IPS-NIHi7 (cell line): ENCODE results near the gene KNDC1.
"Not testable (repeated sequence)": the region's sequence is repeated elsewhere in the genome, so short reads cannot be mapped to it uniquely, and the experiment has no call there.

ENCODE experiments used
- DNase-seq: peaks from one replicate; pipeline ENCODE4 v3.0.0; 2012; ENCODE audit warnings: mixed read lengths; ENCODE audit errors: extremely low spot score

Gene KNDC1, protein sequence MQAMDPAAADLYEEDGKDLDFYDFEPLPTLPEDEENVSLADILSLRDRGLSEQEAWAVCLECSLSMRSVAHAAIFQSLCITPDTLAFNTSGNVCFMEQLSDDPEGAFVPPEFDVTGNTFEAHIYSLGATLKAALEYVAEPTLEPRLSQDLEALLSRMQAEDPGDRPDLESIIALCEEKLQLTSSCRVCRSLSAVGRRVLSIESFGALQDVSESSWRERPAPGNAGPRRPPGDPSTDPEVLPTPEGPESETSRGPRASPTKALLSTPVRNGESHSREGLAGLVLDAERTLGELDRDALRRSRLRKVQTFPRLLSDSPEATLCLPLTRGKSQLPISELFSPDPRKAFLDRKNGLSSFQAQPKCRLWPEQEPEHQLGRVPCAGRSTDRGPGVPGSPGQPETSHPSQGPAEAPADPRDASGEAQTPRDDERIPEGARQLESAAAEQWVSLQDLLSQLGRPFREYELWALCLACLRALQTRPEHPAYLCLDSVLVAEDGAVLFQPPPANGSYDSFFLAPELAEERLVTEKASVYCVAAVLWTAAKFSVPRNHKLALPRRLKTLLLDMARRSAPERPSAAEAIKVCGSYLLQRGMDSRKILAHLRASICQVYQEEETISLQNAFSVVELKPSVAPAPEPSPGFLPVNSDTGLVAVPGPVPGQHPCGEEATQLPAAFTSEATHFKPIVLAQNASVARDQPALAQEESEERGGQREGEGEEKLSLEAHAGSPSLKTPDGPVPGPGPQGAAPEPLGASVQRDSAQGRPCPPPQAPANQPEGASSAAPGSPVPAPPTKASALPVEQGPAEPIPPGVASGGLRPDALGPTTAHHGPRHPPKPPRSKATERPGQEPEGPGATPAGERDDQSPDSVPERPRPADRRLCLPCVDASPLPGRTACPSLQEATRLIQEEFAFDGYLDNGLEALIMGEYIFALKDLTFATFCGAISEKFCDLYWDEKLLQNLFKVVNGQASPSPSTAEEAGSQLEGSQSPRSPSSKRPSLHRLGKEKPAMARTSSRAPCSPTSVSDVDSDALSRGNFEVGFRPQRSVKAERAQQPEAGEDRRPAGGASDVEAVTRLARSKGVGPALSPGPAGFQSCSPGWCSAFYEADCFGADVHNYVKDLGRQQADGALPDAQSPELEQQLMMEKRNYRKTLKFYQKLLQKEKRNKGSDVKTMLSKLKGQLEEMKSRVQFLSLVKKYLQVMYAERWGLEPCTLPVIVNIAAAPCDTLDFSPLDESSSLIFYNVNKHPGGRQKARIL (N-terminal part only)

DNA sequence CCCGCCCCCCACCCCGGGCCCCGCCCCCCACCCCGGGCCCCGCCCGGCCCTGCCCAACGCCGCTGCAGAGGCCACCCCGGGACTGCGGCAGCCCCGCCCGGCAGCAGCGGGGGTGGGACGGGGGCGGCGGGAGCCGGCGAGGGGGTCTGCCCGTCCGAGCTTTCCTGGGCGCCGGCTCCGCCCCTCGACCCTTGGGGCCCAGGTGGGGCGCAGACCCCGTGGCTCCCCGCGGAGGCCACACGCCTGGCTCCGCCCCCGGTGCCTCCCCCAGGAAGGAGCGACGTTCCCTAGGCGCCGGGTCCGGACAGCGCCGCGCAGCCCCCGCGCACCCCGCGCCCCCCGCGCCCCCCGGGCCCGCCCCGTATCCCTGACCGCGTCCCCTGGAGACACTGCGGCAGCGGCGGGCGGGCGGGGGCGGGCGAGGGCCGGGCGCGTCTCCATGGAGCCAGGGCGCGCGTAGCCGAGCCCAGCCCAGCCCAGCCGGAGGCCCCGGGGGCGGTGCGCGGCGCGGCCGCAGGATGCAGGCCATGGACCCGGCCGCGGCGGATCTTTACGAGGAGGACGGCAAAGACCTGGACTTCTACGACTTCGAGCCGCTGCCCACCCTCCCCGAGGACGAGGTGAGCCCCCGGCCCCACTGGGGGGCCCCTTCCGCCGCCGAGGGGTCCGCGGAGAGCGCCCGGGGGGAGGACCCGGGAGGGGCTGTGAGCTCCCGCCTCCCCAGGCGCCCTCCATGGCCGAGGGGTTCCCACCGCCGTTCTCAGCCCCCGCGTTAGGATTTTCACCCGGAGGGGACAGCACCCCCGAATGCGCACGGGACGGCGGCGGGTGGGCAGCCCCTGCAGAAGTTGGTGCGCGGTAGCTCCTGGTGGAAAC is at the start of gene KNDC1:
TSS of gene KNDC1 (plus strand) at position 270 of the 876 bp plus-strand sequence. CDS start at position 519, 249 bp downstream.
- peak; percentile 88 for DNase-seq

DNA sequence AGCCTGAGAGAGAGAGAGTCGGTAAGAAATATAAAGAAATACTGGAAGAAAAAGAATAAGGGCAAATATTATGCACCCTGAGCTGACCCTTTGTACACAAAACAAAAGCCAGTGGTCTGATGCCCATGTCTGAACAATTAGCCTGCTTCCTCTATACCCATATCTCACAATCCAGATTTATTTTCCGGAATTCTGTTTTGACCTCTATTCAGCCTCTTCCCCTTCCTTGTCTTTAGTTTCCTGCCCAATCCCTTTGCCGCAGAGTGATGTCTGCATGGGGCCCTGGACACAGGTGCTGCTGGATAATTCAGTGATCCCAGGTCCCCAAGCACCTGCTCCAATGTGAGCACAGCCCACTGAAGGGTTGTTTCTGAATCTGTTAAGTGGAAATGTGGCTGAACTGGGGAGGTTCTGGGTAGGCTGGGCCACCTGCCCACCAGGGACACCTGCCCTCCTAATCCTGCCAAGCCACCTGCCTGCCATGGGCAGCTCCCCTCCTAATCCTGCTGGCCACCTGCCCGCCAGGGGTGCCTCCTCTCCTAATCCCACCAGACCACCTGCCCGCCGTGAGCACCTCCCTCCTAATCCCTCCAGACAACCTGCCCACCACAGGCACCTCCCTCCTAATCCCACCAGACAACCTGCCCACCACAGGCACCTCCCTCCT is 49.3 kb upstream of the KNDC1 start:
- no peak for DNase-seq

DNA sequence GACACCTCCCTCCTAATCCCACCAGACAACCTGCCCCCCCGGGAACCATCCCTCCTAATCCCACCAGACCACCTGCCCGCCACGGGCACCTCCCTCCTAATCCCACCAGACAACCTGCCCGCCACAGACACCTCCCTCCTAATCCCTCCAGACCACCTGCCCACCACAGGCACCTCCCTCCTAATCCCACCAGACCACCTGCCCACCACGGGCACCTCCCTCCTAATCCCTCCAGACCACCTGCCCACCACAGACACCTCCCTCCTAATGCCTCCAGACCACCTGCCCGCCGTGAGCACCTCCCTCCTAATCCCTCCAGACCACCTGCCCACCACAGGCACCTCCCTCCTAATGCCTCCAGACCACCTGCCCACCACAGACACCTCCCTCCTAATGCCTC is 48.4 kb upstream of the KNDC1 start:
- DNase-seq: not testable (repeated sequence)

DNA sequence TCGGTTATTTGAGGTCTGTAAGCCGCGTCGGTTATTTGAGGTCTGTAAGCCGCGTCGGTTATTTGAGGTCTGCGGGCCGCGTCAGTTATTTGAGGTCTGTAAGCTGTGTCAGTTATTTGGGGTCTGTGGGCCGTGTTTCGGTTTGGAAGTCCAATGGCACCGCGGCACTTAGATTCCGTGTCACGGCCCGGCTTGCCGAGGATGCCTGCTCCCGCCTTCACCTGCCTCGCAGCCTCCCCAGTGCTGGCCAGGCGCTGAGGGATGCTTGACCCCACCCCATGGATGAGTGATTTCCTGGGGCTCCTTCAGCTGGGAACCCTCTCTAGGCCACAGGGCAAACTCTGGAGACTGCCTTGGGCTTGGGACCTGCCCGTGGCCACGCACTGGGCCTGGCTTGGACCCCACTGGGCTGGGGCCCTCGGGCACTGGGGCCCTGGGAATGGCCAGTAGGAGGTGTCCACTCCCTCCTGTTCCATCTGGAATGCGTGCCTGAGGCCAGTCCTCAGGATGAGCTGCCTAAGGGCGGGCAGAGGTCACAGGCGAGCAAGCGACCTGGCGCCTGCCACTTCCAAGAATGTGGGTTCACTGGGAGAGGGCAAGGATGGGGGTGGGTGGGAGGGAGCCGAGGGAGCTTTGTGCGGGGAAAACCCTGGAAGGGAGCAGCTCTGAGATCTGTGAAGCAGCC is 46.7 kb upstream of the KNDC1 start:
- no peak for DNase-seq

GRCh38 chr10:133113847-133114246 is 46.2 kb upstream of the KNDC1 start:
- no peak for DNase-seq

GRCh38 chr10:133114251-133114650 is 45.8 kb upstream of the KNDC1 start:
- no peak for DNase-seq

DNA sequence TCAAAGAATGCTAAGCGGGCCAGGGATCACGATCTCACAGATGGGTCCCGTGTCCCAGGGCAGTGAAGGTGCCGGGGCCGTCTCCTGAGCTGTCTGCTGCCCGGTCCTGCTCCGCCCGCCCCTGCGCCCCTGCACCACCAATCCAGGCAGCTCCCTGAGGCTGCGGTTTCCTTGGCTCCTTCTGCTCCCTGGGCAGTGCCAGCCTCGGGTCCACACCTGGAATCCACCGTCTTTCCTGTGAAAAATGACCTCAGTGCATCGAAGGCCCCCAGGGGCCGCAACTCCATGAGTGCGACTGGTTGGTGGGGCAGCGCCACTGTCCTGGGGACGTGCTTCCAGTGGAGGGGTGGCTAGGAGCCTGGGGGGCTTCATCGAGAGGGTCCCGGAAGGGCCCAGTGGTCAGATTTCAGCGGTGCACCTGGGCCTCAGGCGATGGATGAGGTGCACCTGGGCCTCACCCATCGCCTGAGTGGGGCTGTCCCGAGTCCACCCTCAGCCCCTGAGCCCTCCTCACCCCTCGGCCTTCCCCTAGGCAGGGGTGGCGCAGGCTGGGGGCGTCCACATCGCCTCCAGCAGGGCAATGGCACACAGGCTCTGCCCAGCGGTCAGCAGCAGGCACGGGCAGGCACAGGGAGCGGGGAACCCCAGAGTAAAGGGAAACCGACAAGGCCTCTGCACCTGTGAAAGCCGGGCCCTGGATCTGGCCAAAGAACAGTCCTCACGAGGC is 45.1 kb upstream of the KNDC1 start:
- DNase-seq: no peak

- DNase-seq: no peak
Observed at GRCh38 chr10:133115453-133115842, 44.6 kb upstream of the KNDC1 start.

- no peak for DNase-seq
Observed at GRCh38 chr10:133115976-133116375, 44.0 kb upstream of the KNDC1 start.

GRCh38 chr10:133116455-133116854 is 43.6 kb upstream of the KNDC1 start:
- DNase-seq: no peak

- no peak for DNase-seq
Observed at GRCh38 chr10:133117036-133117687, 42.9 kb upstream of the KNDC1 start.

- DNase-seq: no peak
Observed at GRCh38 chr10:133117688-133118071, 42.3 kb upstream of the KNDC1 start.

DNA sequence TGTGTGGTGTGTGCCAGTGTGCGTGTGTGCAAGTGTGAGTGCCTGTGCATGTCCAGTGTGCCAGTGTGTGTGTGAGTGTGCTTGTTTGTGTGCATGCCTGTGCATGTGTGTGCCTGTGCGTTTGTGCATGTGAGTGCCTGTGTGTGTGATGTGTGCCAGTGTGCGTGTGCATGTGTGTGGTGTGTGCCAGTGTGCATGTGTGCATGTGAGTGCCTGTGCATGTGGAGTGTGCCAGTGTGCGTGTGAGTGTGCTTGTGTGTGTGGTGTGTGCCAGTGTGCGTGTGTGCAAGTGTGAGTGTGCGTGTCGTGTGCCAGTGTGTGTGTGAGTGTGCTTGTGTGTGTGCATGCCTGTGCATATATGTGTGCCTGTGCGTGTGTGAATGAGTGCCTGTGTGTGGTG is 38.5 kb upstream of the KNDC1 start:
- DNase-seq: no peak

- DNase-seq: no peak
Observed at GRCh38 chr10:133122171-133122935, 37.7 kb upstream of the KNDC1 start.

DNA sequence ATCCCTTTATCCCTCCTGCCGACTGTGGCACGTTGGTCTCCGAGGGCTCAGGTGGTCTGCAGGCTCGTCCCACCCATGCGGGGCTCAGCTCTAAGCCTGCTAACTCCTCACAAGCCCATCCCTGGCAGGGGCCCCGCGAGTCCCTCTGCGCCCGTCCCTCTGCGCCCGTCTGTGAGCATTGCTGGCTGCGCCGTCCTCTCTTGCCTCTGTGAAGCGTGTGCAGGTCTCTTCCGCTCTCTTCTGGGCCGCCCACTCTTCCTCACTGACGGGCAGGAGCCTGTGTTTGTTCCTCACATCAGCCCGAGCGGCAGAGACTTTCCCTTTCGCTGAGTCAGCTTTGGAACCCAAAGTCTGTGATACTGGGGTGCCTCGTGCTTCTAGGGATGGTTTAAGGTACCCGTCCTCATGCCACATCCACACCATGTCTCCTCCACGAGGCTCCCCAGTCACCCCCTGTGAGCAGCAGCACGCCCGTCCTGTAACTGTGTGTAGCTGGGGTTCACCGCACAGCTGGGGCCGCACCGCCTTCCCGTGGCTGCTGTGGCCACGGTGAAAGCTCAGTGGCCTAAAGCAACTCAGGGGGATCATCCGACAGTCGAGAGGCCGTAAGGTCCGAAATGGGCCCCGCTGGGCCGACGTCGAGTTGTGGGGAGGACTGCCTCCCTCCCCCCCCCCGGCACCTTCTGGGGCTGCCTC is 36.8 kb upstream of the KNDC1 start:
- DNase-seq: no peak

DNA sequence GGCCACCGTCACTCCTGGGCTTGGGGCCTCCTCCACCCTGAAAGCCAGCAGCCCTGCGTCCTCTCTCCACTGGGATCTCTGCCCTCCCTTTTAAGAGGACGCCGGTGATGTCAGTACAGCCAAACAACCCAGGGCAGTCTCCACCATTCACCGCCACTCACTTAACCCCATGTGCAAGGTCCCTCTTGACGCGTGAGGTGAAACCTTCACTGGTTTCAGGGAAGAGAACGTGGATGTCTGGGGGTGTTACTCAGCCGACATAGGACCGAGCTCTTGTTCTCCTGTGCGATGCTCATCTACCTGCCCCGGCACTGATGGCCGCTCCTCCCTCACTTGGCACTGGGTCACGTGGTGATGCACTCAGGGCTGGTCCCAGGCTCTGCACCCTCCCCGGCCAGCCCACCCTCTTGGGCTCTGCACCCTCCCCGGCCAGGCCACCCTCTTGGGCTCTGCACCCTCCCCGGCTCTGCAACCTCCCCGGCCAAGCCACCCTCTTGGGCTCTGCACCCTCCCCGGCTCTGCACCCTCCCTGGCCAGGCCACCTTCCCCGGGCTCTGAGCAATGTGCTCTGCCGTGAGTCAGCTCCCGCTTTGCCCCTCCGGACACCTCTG is 36.2 kb upstream of the KNDC1 start:
- DNase-seq: no peak
